Colonic mucosa (tissue), 4 donors: ENCODE data around the gene ELF2. TPM values are rescaled to one million over a fixed set of nuclear protein-coding genes. Genes with fewer than 3 reads are reported as not detected.

ENCODE experiments used
- DNase-seq: peaks from one replicate; pipeline ENCODE4 v3.0.0-alpha.2; 2020
- H3K27ac ChIP-seq: fragments of 200-600 bp; one replicate; pipeline ENCODE4 v1.8.0; 2021
- H3K27me3 ChIP-seq: fragments of 200-600 bp; one replicate; pipeline ENCODE4 v1.8.0; 2021
- H3K36me3 ChIP-seq: fragments of 200-600 bp; one replicate; pipeline ENCODE4 v1.8.0; 2021
- H3K4me1 ChIP-seq: fragments of 200-600 bp; one replicate; pipeline ENCODE4 v1.8.0; 2021; ENCODE audit warnings: mild to moderate bottlenecking
- H3K4me3 ChIP-seq: fragments of 200-600 bp; one replicate; pipeline ENCODE4 v1.8.0; 2021
- H3K9ac ChIP-seq, 2 donors: one replicate each; pipeline ENCODE4 v1.7.0; 2013; ENCODE audit warnings: control low read depth in 2 of 2, low read depth in 2 of 2, low read length in 2 of 2
- H3K9me3 ChIP-seq: fragments of 200-600 bp; one replicate; pipeline ENCODE4 v1.8.0; 2021
- intact Hi-C: fragments of 100-400 bp; cut with DNase I; formaldehyde crosslinking; loops from one replicate; pipeline ENCODE4 v1.14.1; 2022
- total RNA-seq, 2 donors: library from RNA; stranded (reverse); fragmentation: NEBNext Ultra II Directional in 1 of 2; extraction: Animal tissue kit (Norgen Biotek cat#: 25700) in 1 of 2; gene quantifications; one replicate each; pipeline ENCODE4 v1.2.1, GENCODE V29; 2021
- TF ChIP-seq, protein P1 (sequence below): fragments of 200-600 bp; IDR thresholded peaks from one replicate; pipeline ENCODE4 v1.8.0; 2022; ENCODE audit warnings: antibody characterized with exemption, mild to moderate bottlenecking
- donor health status: healthy.
- donor health status: DM: no; HTN: no; CAD: no.
- donor health status: DM: no; HTN: no; CAD: no.

Gene ELF2
- total RNA-seq, 2 donors from 2014 or later, result 30.0 to 40.0 TPM

DNA sequence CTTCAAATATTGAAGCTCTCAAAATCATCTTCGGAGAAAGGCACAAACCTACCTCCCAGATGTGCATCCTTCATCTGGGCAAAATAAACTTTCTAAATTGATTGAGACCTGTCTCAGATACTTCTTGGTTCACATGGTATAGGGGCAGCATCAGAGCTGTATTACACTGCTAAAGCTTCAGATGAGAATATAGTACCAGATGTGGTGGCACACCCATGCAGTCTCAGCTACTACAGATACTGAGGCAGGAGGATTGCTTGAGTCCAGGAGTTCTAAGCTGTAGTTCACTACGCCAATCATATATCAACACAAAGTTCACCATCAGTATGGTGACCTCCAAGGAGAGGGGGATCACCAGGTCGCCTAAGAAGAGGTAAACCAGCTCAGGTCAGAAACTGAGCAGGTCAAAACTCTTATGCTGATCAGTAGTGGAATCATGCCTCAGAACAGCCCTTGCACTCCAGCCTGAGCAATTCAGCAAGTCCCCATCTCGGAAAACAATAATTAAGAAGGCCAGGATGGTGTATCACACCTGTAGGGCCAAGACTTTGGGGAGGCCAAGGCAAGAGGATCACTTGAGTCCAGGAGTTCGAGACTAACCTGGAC lies 22.0 kb downstream of the ELF2 start:
- Histone ChIP-seq H3K9ac (no peak overlapping the region), H3K4me3 (no peak overlapping the region), H3K9me3 (no peaks in the 10 kb centered on the region), H3K4me1 (no peaks in the 10 kb centered on the region), H3K36me3 (no peaks in the 10 kb centered on the region), H3K27ac (no peak overlapping the region), H3K27me3 (no peaks in the 10 kb centered on the region)
- no peak for DNase-seq
- TF ChIP-seq, protein P1, sequence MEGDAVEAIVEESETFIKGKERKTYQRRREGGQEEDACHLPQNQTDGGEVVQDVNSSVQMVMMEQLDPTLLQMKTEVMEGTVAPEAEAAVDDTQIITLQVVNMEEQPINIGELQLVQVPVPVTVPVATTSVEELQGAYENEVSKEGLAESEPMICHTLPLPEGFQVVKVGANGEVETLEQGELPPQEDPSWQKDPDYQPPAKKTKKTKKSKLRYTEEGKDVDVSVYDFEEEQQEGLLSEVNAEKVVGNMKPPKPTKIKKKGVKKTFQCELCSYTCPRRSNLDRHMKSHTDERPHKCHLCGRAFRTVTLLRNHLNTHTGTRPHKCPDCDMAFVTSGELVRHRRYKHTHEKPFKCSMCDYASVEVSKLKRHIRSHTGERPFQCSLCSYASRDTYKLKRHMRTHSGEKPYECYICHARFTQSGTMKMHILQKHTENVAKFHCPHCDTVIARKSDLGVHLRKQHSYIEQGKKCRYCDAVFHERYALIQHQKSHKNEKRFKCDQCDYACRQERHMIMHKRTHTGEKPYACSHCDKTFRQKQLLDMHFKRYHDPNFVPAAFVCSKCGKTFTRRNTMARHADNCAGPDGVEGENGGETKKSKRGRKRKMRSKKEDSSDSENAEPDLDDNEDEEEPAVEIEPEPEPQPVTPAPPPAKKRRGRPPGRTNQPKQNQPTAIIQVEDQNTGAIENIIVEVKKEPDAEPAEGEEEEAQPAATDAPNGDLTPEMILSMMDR, result no peak
- intact Hi-C loops, result no loop called here

DNA sequence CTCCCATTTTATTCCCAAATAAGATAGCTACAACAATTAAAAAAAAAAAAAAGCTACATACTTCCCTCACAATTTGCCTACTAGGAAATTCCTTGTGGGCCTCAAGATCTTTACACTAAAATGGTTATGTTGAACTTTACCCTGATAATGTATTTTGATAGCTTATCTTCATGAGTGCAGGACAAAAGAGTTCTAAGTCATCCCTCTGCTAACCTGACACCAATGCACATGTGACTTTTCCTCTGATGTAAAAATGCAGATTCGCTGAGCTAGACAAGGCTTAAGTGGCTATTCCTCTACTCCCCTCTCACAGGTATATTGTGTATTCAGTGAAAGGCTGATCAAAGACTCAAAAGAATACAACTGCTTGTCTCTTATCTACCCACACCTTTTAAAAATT lies 22.5 kb downstream of the ELF2 start:
- Histone ChIP-seq H3K27me3 (no peaks in the 10 kb centered on the region), H3K9me3 (no peaks in the 10 kb centered on the region), H3K4me1 (no peaks in the 10 kb centered on the region), H3K4me3 (no peak overlapping the region), H3K27ac (no peak overlapping the region), H3K9ac (no peak overlapping the region), H3K36me3 (no peaks in the 10 kb centered on the region)
- DNase-seq, result no peak
- intact Hi-C loops, result no loop called here
- TF ChIP-seq, protein P1, result no peak

DNA sequence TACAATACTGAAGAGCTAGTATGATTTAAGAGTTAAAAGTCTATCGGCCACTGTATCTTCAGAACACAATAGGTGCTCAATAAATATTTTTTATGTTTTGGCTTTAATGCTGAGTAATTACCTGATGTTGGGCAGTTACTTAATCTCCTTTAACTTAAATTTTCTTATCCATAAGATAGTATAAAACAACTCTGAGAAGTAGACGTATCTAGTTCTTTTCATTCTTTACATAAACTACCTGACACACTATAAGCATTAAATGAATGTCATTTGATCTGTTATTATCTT lies 22.9 kb downstream of the ELF2 start:
- no peaks in the 10 kb centered on the region for H3K9me3 ChIP-seq
- intact Hi-C loops, result no loop called here
- no peak overlapping the region for H3K9ac ChIP-seq
- DNase-seq, result no peak
- no peak overlapping the region for H3K4me3 ChIP-seq
- no peak overlapping the region for H3K27ac ChIP-seq
- no peaks in the 10 kb centered on the region for H3K4me1 ChIP-seq
- no peaks in the 10 kb centered on the region for H3K27me3 ChIP-seq
- no peaks in the 10 kb centered on the region for H3K36me3 ChIP-seq
- TF ChIP-seq, protein P1, result no peak

DNA sequence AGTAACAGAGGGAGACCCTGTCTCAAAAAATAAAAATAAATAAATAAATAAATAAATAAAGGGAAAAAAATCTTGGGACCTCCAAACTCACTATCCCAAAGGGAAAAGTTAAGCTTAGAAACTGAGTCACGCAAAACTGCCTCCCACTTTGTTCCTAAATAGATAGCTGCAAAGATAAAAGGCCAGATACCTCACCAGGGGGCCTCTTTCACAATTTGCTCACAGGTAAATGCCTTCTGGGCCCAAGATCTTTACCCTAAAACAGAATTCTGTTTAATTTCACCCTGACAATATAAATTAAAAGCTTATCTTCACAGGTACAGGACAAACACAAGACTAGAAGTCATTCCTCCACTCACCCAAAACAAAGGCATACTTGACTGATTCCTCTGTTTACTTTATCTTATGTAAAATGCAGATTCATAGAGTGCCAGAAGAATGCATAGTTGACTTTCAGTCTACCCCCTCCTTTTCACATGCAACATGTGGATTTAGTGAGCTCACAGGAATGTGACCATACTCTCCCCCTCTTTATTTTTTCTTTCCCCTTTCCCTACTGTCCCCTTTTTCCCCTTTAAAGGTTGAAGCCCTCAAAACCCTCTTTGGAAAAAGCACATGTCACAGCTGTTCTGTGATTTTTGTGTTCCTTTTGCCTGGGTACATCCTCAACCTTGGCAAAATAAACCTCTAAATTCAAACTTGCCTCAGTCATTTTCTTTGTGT lies 23.4 kb downstream of the ELF2 start:
- TF ChIP-seq, protein P1, result no peak
- DNase-seq, result no peak
- Histone ChIP-seq H3K36me3 (no peaks in the 10 kb centered on the region), H3K27ac (no peak overlapping the region), H3K9me3 (no peaks in the 10 kb centered on the region), H3K4me3 (no peak overlapping the region), H3K9ac (no peak overlapping the region), H3K4me1 (no peaks in the 10 kb centered on the region), H3K27me3 (no peaks in the 10 kb centered on the region)
- intact Hi-C loops, result no loop called here

DNA sequence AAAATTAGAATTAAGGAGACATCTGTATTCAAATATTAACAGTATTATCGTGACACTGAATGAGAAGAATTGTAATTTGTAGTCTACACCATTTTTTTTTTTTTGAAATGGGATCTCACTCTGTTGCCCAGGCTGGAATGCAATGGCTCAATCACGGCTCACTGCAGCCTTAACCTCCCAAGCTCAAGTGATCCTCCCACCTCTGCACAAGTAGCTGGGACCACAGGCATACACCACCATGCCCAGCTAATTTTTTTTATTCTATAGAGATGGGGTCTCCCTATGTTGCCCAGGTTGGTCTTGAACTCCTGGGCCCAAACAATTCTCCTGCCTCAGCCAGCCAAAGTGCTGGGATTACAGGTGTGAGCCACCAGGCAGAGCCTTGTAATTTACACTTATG lies 24.8 kb downstream of the ELF2 start:
- no peak overlapping the region for H3K4me3 ChIP-seq
- H3K4me1 ChIP-seq, result no peaks in the 10 kb centered on the region
- no peak overlapping the region for H3K27ac ChIP-seq
- H3K9ac ChIP-seq, result no peak overlapping the region
- H3K27me3 ChIP-seq, result no peaks in the 10 kb centered on the region
- no peaks in the 10 kb centered on the region for H3K9me3 ChIP-seq
- H3K36me3 ChIP-seq, result no peaks in the 10 kb centered on the region
- intact Hi-C loops, result no loop called here
- no peak for DNase-seq
- TF ChIP-seq, protein P1, result no peak
